ENCODE results near the gene ANKRD33B.
"Not testable (repeated sequence)": the region's sequence is repeated elsewhere in the genome, so short reads cannot be mapped to it uniquely, and the experiment has no call there.

Gene ANKRD33B

GRCh38 chr5:10660720-10661387 is 97.0 kb downstream of the ANKRD33B start:
- DNase-seq (ENCODE audit: low spot score): no peak

- no peak for DNase-seq (ENCODE audit: low spot score)
Measured at GRCh38 chr5:10661401-10661800, 97.5 kb downstream of the ANKRD33B start.

DNA sequence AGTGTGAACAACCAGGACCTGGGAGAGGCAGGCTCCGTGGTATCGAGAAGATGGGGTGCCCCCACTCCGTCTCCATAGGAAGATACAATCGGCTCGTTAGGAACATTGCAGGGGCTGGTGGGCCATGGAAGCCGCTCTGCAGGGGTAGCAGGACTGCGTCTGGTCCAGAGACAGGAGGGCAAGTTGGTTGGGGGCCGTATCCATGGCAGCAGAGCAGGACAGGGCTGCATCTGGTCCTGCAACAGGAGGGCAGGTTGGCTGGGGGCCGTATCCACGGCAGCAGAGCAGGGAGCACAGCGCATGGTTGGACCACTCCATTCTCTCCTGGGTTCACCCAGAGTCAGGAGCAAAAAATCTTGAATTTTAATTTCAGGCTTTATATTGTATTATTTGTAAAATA is 98.2 kb downstream of the ANKRD33B start:
- no peak for DNase-seq (ENCODE audit: low spot score)

DNA sequence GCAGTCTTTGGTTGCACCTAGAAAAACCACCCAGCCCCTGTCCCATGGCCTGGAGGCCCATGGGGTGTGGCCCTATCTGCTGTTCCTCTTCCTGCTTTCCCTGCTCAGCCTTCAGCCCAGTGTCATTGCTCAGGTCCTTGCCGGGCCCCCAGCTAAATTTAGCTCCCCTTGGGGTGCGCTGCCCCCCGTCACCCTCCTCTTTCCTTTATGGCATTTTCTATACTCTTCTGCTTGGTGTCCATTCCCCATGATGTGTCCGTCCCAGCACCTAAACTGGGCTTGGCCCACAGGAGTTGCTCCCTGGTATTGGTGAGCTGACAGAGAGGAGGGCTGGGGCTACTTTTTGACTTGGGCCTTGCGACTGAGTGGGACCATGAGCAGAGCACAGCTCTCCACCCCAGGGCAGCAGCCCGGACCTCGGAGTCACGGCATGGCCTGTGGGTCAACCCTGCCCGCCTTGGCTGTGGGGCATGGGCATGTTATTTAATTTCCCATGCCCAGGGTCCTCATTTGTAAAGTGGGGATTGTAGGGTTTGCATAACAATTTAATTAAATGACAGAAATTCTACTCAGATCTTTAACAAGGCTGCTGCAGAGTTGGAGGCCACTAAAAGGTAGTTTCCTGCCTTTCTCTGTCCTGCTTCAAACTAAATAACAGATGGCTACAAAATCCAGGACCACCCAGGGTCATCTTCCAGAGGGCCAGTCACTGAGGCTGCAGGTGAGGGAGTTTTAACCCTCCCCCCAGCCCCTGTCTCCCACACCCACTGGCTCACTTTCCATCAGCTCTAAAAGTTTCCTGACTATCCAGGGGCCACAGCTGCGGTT is 99.0 kb downstream of the ANKRD33B start:
- DNase-seq (ENCODE audit: low spot score): no peak

DNA sequence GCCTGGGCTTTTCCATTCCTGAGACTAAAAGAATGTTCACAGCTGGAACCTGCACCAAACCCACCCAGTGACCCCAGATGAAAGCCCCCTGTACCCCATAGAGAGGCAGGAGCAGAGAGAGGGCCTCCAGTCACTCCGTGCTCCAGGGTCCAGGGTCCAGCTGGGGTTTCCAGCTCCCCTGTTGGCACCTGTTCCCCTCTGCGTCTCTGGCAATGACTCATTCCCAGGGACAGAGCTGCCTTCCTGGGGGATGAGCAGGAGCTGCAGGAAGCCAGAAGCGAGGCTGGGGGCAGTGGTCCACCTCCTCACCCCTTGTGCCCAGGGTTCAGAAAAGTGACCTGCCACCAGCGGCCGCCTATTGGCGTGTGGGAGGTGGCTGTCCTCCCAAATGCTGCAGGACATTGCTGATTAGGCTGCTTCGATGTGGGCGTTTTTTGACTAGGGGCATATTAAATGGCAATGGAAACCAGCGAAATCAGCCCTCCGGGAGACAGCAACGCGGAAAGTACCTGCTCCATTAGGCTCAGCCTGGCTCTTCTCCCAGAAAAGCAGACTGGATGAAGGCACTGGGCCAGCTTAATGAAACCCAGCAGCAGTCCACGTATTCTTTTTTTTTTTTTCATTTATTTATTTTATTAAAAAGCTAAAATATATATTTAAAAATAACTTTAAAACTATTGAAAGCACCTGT is 99.8 kb downstream of the ANKRD33B start:
- peak; percentile 45 for DNase-seq (ENCODE audit: low spot score)

GRCh38 chr5:10664180-10664769 is 100.4 kb downstream of the ANKRD33B start:
- not testable (repeated sequence) for DNase-seq (ENCODE audit: low spot score)

DNA sequence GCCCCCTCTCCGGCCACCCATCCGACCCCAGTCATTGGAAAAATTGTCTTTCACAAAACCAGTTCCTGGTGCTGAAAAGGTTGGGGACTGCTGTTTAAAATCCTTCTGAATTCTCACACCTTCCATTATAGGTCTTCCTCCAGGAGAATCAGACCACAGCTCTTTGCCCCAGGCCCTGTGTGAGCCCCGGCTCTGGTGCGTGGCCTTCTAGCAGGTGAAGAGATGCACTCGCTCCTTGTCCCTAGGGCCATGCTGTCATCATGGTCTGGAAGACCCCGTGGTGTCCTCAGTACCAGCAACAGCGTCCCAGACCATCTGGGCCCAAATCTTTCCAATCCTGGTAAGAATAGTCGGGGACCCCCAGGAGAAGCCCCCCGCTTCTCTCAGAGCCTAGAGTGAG is 101.9 kb downstream of the ANKRD33B start:
- no peak for DNase-seq (ENCODE audit: low spot score)

GRCh38 chr5:10666531-10667299 is 102.8 kb downstream of the ANKRD33B start:
- DNase-seq (ENCODE audit: low spot score): no peak

GRCh38 chr5:10667431-10668057 is 103.7 kb downstream of the ANKRD33B start:
- no peak for DNase-seq (ENCODE audit: low spot score)

- DNase-seq (ENCODE audit: low spot score): no peak
Measured at GRCh38 chr5:10668697-10669096, 104.8 kb downstream of the ANKRD33B start.

- DNase-seq (ENCODE audit: low spot score): no peak
Measured at GRCh38 chr5:10669983-10670382, 106.1 kb downstream of the ANKRD33B start.

GRCh38 chr5:10671041-10672008 is 107.5 kb downstream of the ANKRD33B start:
- DNase-seq (ENCODE audit: low spot score): peak; percentile 42

GRCh38 chr5:10672146-10673016 is 108.5 kb downstream of the ANKRD33B start:
- DNase-seq (ENCODE audit: low spot score): no peak

- DNase-seq (ENCODE audit: low spot score): no peak
Measured at GRCh38 chr5:10673017-10673389, 109.1 kb downstream of the ANKRD33B start.

- DNase-seq (ENCODE audit: low spot score): no peak
Measured at GRCh38 chr5:10673407-10673806, 109.5 kb downstream of the ANKRD33B start.

GRCh38 chr5:10674096-10674495 is 110.2 kb downstream of the ANKRD33B start:
- DNase-seq (ENCODE audit: low spot score): no peak

DNA sequence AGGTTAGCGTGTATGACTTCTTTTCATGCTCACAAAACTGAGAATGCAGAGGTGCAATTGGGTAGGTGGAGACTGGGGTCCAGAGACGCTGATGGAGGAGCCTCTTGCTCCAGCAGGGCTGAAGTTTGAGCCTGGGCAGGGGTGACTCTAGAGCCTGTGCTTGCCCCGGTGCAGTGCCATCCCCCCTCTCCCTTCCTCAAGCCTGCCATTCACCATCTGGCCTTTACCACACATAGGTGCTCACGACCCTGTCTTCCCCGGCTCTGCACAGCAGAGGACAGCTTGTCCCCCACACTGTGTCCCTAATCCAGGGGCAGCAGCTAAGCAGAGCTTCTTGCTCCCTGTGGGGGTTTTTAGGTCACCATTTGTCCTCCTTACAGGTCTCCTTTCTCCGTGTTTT is 110.7 kb downstream of the ANKRD33B start:
- DNase-seq (ENCODE audit: low spot score): no peak

GRCh38 chr5:10675177-10675700 is 111.4 kb downstream of the ANKRD33B start:
- DNase-seq (ENCODE audit: low spot score): no peak

GRCh38 chr5:10676224-10676623 is 112.4 kb downstream of the ANKRD33B start:
- DNase-seq (ENCODE audit: low spot score): no peak
